GM19395 (cell line): ENCODE data around the gene TRIM36.
A peak's percentile ranks its signal among the peaks of the same experiment; 100 is the strongest.

Source experiments
- ATAC-seq: cut with Tn5 transposase; IDR thresholded peaks from one replicate; pipeline ENCODE4 v1.9.1; 2021; ENCODE audit warnings: mild to moderate bottlenecking, moderate library complexity; ENCODE audit not compliant: unreplicated experiment

The TRIM36 gene

GRCh38 chr5:115166744-115167393 lies 2.8 kb downstream of the TRIM36 start:
- no peak for ATAC-seq

- no peak for ATAC-seq
Observed at GRCh38 chr5:115165790-115166189, 3.9 kb downstream of the TRIM36 start.

GRCh38 chr5:115160975-115161475 lies 8.7 kb downstream of the TRIM36 start:
- no peak for ATAC-seq

GRCh38 chr5:115151208-115151805 lies 18.4 kb downstream of the TRIM36 start:
- no peak for ATAC-seq

- no peak for ATAC-seq
Observed at GRCh38 chr5:115150512-115150911, 19.2 kb downstream of the TRIM36 start.

- ATAC-seq = no peak
Observed at GRCh38 chr5:115147052-115147451, 22.7 kb downstream of the TRIM36 start.

GRCh38 chr5:115136294-115136693 lies 33.4 kb downstream of the TRIM36 start:
- no peak for ATAC-seq

- peak; percentile 79 for ATAC-seq
Observed at GRCh38 chr5:115132465-115132864, 37.2 kb downstream of the TRIM36 start.

GRCh38 chr5:115126303-115126702 lies 43.4 kb downstream of the TRIM36 start:
- ATAC-seq = no peak

- ATAC-seq = no peak
Observed at GRCh38 chr5:115124741-115125140, 45.0 kb downstream of the TRIM36 start.

GRCh38 chr5:115116001-115116400 lies 53.7 kb downstream of the TRIM36 start:
- no peak for ATAC-seq

- ATAC-seq = no peak
Observed at GRCh38 chr5:115109840-115110239, 59.9 kb downstream of the TRIM36 start.

GRCh38 chr5:115109356-115109755 lies 60.4 kb downstream of the TRIM36 start:
- no peak for ATAC-seq

GRCh38 chr5:115100319-115100955 lies 69.3 kb downstream of the TRIM36 start:
- no peak for ATAC-seq

GRCh38 chr5:115098041-115098702 lies 71.5 kb downstream of the TRIM36 start:
- peak; percentile 86 for ATAC-seq

GRCh38 chr5:115097236-115097635 lies 72.5 kb downstream of the TRIM36 start:
- ATAC-seq = no peak

GRCh38 chr5:115096034-115096769 lies 73.5 kb downstream of the TRIM36 start:
- no peak for ATAC-seq

- ATAC-seq = no peak
Observed at GRCh38 chr5:115087951-115088350, 81.8 kb downstream of the TRIM36 start.

- no peak for ATAC-seq
Observed at GRCh38 chr5:115086473-115086872, 83.2 kb downstream of the TRIM36 start.

- ATAC-seq = no peak
Observed at GRCh38 chr5:115084246-115084793, 85.4 kb downstream of the TRIM36 start.
